Heart left ventricle (tissue), 13 donors: ENCODE data around the gene GRAMD1C.

Experiments used
- CTCF ChIP-seq, 12 donors: fragments of 200-600 bp; sonication (generic) in 4 of 12; IDR thresholded peaks; one replicate each; pipeline versions ENCODE4 v1.5.0 to v1.8.0; 2018 to 2022; ENCODE audit warnings: antibody characterized with exemption in 12 of 12, mild to moderate bottlenecking in 5 of 12
- POLR2A ChIP-seq, 2 donors: fragments of 450-650 bp; IDR thresholded peaks; one replicate each; pipeline ENCODE4 v1.6.1; 2017; ENCODE audit warnings: antibody characterized with exemption in 2 of 2, mild to moderate bottlenecking in 2 of 2, moderate library complexity in 2 of 2
- donor health status: ischemic (EF 13 %, LVEDD 7.1; RV severe dilation, severe dysfunction).
- donor health status: DM: no; HTN: yes; CAD: no.
- donor health status: DM: no; HTN: no; CAD: no.
- donor health status: ischemic (EF 25% LVEDD 6.9; RV normal size, moderate dysfunction).
- donor health status: ischemic (EF 25% LVEDD 5.7; RV mildly dilated, moderate dysfunction).
- donor health status: ischemic (EF 35%, LVEDD 5.7; RV mildly dilated, moderate dysfunction).
- donor health status: nonischemic (EF 11% LVEDD 7.7; RV severe dilation, severe dysfunction).
- donor health status: DM: yes; HTN: yes; CAD: no.
- donor health status: PGD.
- donor health status: ischemic (EF 29% LVEDD 5.4; RV normal size, mild dysfunction).
- donor health status: nonischemic (EF 23%, LVEDD 6.1; RV moderate dilation, normal function).

- no peak for TF ChIP-seq CTCF (IDR thresholded peaks at IDR 0.05)
- no peak for TF ChIP-seq POLR2A (IDR thresholded peaks at IDR 0.05)
These were observed 115.1 kb downstream of the GRAMD1C start for GRCh38 chr3:113953677-113954076.
